NCI-H1105 treated with DMSO at 0.1 percent for 48 hours (cell line): ENCODE data around the gene NPB.
"Not testable (repeated sequence)": the region's sequence is repeated elsewhere in the genome, so short reads cannot be mapped to it uniquely, and the experiment has no call there.

ENCODE experiments used
- DNase-seq: peaks from one replicate; lab custom pipeline; 2025; lab: John Stamatoyannopoulos, UW

Gene NPB

GRCh38 chr17:81911969-81912368, 9.9 kb downstream of the NPB start:
- DNase-seq, result no peak

- no peak for DNase-seq
These were observed 10.6 kb downstream of the NPB start for GRCh38 chr17:81912441-81913309.

GRCh38 chr17:81913394-81914102, 11.5 kb downstream of the NPB start:
- DNase-seq, result no peak

- no peak for DNase-seq
These were observed 12.2 kb downstream of the NPB start for GRCh38 chr17:81914103-81914850.

- DNase-seq, result no peak
These were observed 13.3 kb downstream of the NPB start for GRCh38 chr17:81915331-81915730.

GRCh38 chr17:81916234-81917001, 14.4 kb downstream of the NPB start:
- DNase-seq, result no peak

- peak; percentile 70 for DNase-seq
These were observed 15.7 kb downstream of the NPB start, which contains the start of gene SIRT7 for GRCh38 chr17:81917565-81918332. TSS of gene SIRT7 (minus strand) at chr17:81918176. CDS start at chr17:81918131, 45 bp downstream.

- not testable (repeated sequence) for DNase-seq
These were observed 16.3 kb downstream of the NPB start for GRCh38 chr17:81918333-81918669.

- DNase-seq, result no peak
These were observed 17.0 kb downstream of the NPB start for GRCh38 chr17:81918832-81919545.

- DNase-seq, result no peak
These were observed 18.8 kb downstream of the NPB start for GRCh38 chr17:81920612-81921536.

GRCh38 chr17:81921537-81921862, 19.5 kb downstream of the NPB start:
- no peak for DNase-seq

GRCh38 chr17:81921996-81922565, 20.0 kb downstream of the NPB start:
- DNase-seq, result no peak

GRCh38 chr17:81922566-81923301, 20.7 kb downstream of the NPB start:
- no peak for DNase-seq

- no peak for DNase-seq
These were observed 21.5 kb downstream of the NPB start for GRCh38 chr17:81923302-81924260.

- DNase-seq, result no peak
These were observed 22.8 kb downstream of the NPB start for GRCh38 chr17:81924557-81925532.

- no peak for DNase-seq
These were observed 23.9 kb downstream of the NPB start for GRCh38 chr17:81925860-81926450.
